GM12874 (cell line): ENCODE measurements around the gene RBM8A.

Source experiments
- CTCF ChIP-seq: IDR thresholded peaks from 2 replicates; pipeline ENCODE4 v1.5.1; 2011; ENCODE audit warnings: low read depth, mild to moderate bottlenecking, control low read depth, low read length, moderate library complexity; ENCODE audit not compliant: insufficient read depth

The RBM8A gene

GRCh38 chr1:145942405-145942804 is 15.1 kb upstream of the RBM8A start:
- TF ChIP-seq CTCF, result no peak

- no peak for TF ChIP-seq CTCF
Measured at GRCh38 chr1:145937436-145937835, 10.2 kb upstream of the RBM8A start.

- TF ChIP-seq CTCF, result no peak
Measured at GRCh38 chr1:145936247-145936646, 9.0 kb upstream of the RBM8A start.

GRCh38 chr1:145935708-145936107 is 8.4 kb upstream of the RBM8A start:
- TF ChIP-seq CTCF, result no peak

GRCh38 chr1:145927916-145928643 is 796 bp upstream of the RBM8A start:
- no peak for TF ChIP-seq CTCF

GRCh38 chr1:145926686-145927062 is 610 bp downstream of the RBM8A start:
- no peak for TF ChIP-seq CTCF

- TF ChIP-seq CTCF, result no peak
Measured at GRCh38 chr1:145922266-145922665, 5.0 kb downstream of the RBM8A start.
